HEK293 (cell line): Measurements from ENCODE around the gene MS4A10.

ENCODE experiments used
- CTCF ChIA-PET: fragments of 350-600 bp; formaldehyde crosslinking; extraction: SDS; loops from one replicate; lab custom pipeline; 2021; ENCODE audit warnings: antibody characterized with exemption; lab: Yijun Ruan, JAX
- POLR2A ChIA-PET: fragments of 300-600 bp; formaldehyde crosslinking; extraction: SDS; loops from one replicate; lab custom pipeline; 2020; ENCODE audit warnings: antibody characterized with exemption, inconsistent platforms; lab: Yijun Ruan, JAX
- H3K27ac ChIP-seq: fragments of 200-500 bp; sonication (Bioruptor generic); 2 replicates; pipeline ENCODE4 v1.5.1; 2014; ENCODE audit warnings: low read depth, low read length, control low read depth, inconsistent platforms; ENCODE audit errors: extremely low read depth
- H3K36me3 ChIP-seq, 2 experiments: fragments of 200-500 bp in 1 of 2; sonication (Bioruptor generic) in 1 of 2; 1 replicate in 1 of 2; 2 replicates in 1 of 2; pipeline ENCODE4 v1.5.1; 2014 to 2017; ENCODE audit warnings: inconsistent platforms in 2 of 2, low read length in 2 of 2; ENCODE audit not compliant: control insufficient read depth in 2 of 2, insufficient read depth in 1 of 2
- H3K4me1 ChIP-seq: fragments of 200-500 bp; sonication (Bioruptor generic); 2 replicates; pipeline ENCODE4 v1.5.1; 2014; ENCODE audit warnings: mild to moderate bottlenecking, low read length, inconsistent platforms; ENCODE audit not compliant: control insufficient read depth, insufficient read depth
- H3K4me3 ChIP-seq: 2 replicates; pipeline ENCODE4 v1.5.1; 2011; ENCODE audit warnings: low read depth, mild to moderate bottlenecking, control low read depth, low read length, moderate library complexity
- H3K9me3 ChIP-seq: fragments of 200-500 bp; sonication (Bioruptor generic); 2 replicates; pipeline ENCODE4 v1.5.1; 2014; ENCODE audit warnings: low read depth, low read length, inconsistent platforms; ENCODE audit not compliant: control insufficient read depth, insufficient read depth
- CTCF ChIP-seq: fragments of 450-650 bp; formaldehyde crosslinking; IDR thresholded peaks from 2 replicates; pipeline ENCODE4 v1.5.1; 2016; ENCODE audit warnings: missing biosample characterization, missing genetic modification characterization
- ZBTB44 ChIP-seq: fragments of 450-650 bp; IDR thresholded peaks from 2 replicates; pipeline ENCODE4 v1.5.1; 2018; ENCODE audit warnings: missing biosample characterization, mild to moderate bottlenecking, missing genetic modification characterization
- ZBTB8A ChIP-seq: fragments of 450-650 bp; formaldehyde crosslinking; IDR thresholded peaks from 2 replicates; pipeline ENCODE4 v1.5.1; 2016; ENCODE audit warnings: missing biosample characterization, missing genetic modification characterization
- ZFP3 ChIP-seq: fragments of 450-650 bp; formaldehyde crosslinking; IDR thresholded peaks from 2 replicates; pipeline ENCODE4 v1.5.1; 2016; ENCODE audit warnings: low read depth, missing biosample characterization, missing genetic modification characterization
- ZNF114 ChIP-seq: fragments of 450-650 bp; formaldehyde crosslinking; IDR thresholded peaks from 2 replicates; pipeline ENCODE4 v1.5.0; 2017; ENCODE audit warnings: missing biosample characterization, missing genetic modification characterization
- ZNF2 ChIP-seq: fragments of 450-650 bp; formaldehyde crosslinking; IDR thresholded peaks from 2 replicates; pipeline ENCODE4 v1.5.1; 2016; ENCODE audit warnings: missing biosample characterization, missing genetic modification characterization
- ZNF398 ChIP-seq: fragments of 450-650 bp; formaldehyde crosslinking; IDR thresholded peaks from 2 replicates; pipeline ENCODE4 v1.5.1; 2017; ENCODE audit warnings: missing biosample characterization, missing genetic modification characterization
- ZNF488 ChIP-seq: fragments of 450-650 bp; formaldehyde crosslinking; IDR thresholded peaks from 2 replicates; pipeline ENCODE4 v1.5.1; 2016; ENCODE audit warnings: missing biosample characterization, missing genetic modification characterization
- ZNF560 ChIP-seq: fragments of 450-650 bp; formaldehyde crosslinking; IDR thresholded peaks from 2 replicates; pipeline ENCODE4 v1.5.1; 2017; ENCODE audit warnings: missing biosample characterization, missing genetic modification characterization, borderline replicate concordance
- ZNF677 ChIP-seq: fragments of 450-650 bp; IDR thresholded peaks from 2 replicates; pipeline ENCODE4 v1.5.0; 2018; ENCODE audit warnings: missing biosample characterization, mild to moderate bottlenecking, missing genetic modification characterization, moderate library complexity
- TF ChIP-seq, protein P1 (sequence below): fragments of 450-650 bp; formaldehyde crosslinking; IDR thresholded peaks from 2 replicates; pipeline ENCODE4 v1.5.1; 2016; ENCODE audit warnings: missing biosample characterization, missing genetic modification characterization
- TF ChIP-seq, protein P2 (sequence below): fragments of 450-650 bp; formaldehyde crosslinking; IDR thresholded peaks from 2 replicates; pipeline ENCODE4 v1.5.1; 2016; ENCODE audit warnings: missing biosample characterization, missing genetic modification characterization, low read depth
- TF ChIP-seq, protein P3 (sequence below): fragments of 450-650 bp; formaldehyde crosslinking; IDR thresholded peaks from 2 replicates; pipeline ENCODE4 v1.5.1; 2016; ENCODE audit warnings: missing biosample characterization, missing genetic modification characterization, borderline replicate concordance

The MS4A10 gene

GRCh38 chr11:60790726-60791125 lies 5.6 kb downstream of the MS4A10 start:
- Histone ChIP-seq H3K36me3 (no peaks in the 10 kb centered on the region), H3K4me1 (no peaks in the 10 kb centered on the region), H3K4me3 (no peak overlapping the region), H3K9me3 (no peaks in the 10 kb centered on the region), H3K27ac (no peak overlapping the region)
- no peak for TF ChIP-seq ZNF114 (tag by site-specific recombination)
- TF ChIP-seq, protein P1, sequence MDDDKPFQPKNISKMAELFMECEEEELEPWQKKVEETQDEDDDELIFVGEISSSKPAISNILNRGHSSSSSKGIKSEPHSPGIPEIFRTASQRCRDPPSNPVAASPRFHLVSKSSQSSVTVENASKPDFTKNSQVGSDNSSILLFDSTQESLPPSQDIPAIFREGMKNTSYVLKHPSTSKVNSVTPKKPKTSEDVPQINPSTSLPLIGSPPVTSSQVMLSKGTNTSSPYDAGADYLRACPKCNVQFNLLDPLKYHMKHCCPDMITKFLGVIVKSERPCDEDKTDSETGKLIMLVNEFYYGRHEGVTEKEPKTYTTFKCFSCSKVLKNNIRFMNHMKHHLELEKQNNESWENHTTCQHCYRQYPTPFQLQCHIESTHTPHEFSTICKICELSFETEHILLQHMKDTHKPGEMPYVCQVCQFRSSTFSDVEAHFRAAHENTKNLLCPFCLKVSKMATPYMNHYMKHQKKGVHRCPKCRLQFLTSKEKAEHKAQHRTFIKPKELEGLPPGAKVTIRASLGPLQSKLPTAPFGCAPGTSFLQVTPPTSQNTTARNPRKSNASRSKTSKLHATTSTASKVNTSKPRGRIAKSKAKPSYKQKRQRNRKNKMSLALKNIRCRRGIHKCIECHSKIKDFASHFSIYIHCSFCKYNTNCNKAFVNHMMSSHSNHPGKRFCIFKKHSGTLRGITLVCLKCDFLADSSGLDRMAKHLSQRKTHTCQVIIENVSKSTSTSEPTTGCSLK, result no peak
- TF ChIP-seq ZBTB44 (tag by site-specific recombination), result no peak
- no peak for TF ChIP-seq ZFP3 (tag by site-specific recombination)
- TF ChIP-seq, protein P2, sequence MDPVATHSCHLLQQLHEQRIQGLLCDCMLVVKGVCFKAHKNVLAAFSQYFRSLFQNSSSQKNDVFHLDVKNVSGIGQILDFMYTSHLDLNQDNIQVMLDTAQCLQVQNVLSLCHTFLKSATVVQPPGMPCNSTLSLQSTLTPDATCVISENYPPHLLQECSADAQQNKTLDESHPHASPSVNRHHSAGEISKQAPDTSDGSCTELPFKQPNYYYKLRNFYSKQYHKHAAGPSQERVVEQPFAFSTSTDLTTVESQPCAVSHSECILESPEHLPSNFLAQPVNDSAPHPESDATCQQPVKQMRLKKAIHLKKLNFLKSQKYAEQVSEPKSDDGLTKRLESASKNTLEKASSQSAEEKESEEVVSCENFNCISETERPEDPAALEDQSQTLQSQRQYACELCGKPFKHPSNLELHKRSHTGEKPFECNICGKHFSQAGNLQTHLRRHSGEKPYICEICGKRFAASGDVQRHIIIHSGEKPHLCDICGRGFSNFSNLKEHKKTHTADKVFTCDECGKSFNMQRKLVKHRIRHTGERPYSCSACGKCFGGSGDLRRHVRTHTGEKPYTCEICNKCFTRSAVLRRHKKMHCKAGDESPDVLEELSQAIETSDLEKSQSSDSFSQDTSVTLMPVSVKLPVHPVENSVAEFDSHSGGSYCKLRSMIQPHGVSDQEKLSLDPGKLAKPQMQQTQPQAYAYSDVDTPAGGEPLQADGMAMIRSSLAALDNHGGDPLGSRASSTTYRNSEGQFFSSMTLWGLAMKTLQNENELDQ, result no peak
- TF ChIP-seq ZNF677 (tag by site-specific recombination), result no peak
- TF ChIP-seq ZNF560 (tag by site-specific recombination), result no peak
- no peak for TF ChIP-seq ZNF2 (tag by site-specific recombination)
- TF ChIP-seq CTCF (tag by site-specific recombination), result no peak
- TF ChIP-seq, protein P3, sequence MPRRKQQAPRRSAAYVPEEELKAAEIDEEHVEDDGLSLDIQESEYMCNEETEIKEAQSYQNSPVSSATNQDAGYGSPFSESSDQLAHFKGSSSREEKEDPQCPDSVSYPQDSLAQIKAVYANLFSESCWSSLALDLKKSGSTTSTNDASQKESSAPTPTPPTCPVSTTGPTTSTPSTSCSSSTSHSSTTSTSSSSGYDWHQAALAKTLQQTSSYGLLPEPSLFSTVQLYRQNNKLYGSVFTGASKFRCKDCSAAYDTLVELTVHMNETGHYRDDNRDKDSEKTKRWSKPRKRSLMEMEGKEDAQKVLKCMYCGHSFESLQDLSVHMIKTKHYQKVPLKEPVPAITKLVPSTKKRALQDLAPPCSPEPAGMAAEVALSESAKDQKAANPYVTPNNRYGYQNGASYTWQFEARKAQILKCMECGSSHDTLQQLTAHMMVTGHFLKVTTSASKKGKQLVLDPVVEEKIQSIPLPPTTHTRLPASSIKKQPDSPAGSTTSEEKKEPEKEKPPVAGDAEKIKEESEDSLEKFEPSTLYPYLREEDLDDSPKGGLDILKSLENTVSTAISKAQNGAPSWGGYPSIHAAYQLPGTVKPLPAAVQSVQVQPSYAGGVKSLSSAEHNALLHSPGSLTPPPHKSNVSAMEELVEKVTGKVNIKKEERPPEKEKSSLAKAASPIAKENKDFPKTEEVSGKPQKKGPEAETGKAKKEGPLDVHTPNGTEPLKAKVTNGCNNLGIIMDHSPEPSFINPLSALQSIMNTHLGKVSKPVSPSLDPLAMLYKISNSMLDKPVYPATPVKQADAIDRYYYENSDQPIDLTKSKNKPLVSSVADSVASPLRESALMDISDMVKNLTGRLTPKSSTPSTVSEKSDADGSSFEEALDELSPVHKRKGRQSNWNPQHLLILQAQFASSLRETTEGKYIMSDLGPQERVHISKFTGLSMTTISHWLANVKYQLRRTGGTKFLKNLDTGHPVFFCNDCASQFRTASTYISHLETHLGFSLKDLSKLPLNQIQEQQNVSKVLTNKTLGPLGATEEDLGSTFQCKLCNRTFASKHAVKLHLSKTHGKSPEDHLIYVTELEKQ (tag by site-specific recombination), result no peak
- TF ChIP-seq ZNF488 (tag by site-specific recombination), result no peak
- no peak for TF ChIP-seq ZNF398 (tag by site-specific recombination)
- TF ChIP-seq ZBTB8A (tag by site-specific recombination), result no peak
- ChIA-PET CTCF (interaction anchor here (1.7 kb wide), 2 partner anchors 38 to 41 kb away, joined by 4 to 7 read pairs; no protein-coding TSS in a partner anchor), POLR2A (no interaction called here)
